ENCODE results near the gene ANKRD2.

- TF ChIP-seq CTCF (tag by site-specific recombination; IDR thresholded peaks at IDR 0.05) (no peak), ZBTB7A (tag by site-specific recombination; IDR thresholded peaks at IDR 0.05; ENCODE audit: low read depth) (no peak), ZBTB8A (tag by site-specific recombination; IDR thresholded peaks at IDR 0.05) (no peak), PRDM1 (tag by site-specific recombination; IDR thresholded peaks at IDR 0.05) (no peak), BCL11A (tag by site-specific recombination; IDR thresholded peaks at IDR 0.05; ENCODE audit: low read depth) (no peak), TSHZ1 (tag by site-specific recombination; IDR thresholded peaks at IDR 0.05; ENCODE audit: borderline replicate concordance) (no peak), MEIS1 (CRISPR knock-in tag; IDR thresholded peaks at IDR 0.05; ENCODE audit: borderline replicate concordance) (no peak), ZNF18 (tag by site-specific recombination; IDR thresholded peaks at IDR 0.05) (no peak), ZNF530 (tag by site-specific recombination; IDR thresholded peaks at IDR 0.05; ENCODE audit: low read depth) (no peak), ZNF302 (tag by site-specific recombination; IDR thresholded peaks at IDR 0.05; ENCODE audit: low read depth) (no peak), ZNF521 (tag by site-specific recombination; IDR thresholded peaks at IDR 0.05) (no peak), REST (tag by site-specific recombination; IDR thresholded peaks at IDR 0.05) (no peak), ZBTB10 (tag by site-specific recombination; IDR thresholded peaks at IDR 0.05) (no peak)
Measured at GRCh38 chr10:97573021-97573420, 442 bp downstream of the ANKRD2 start.
